Cardiac atrium fibroblast (primary cell): Measurements from ENCODE around the gene NFXL1. TPM values are rescaled to one million over a fixed set of nuclear protein-coding genes. Genes with fewer than 3 reads are reported as not detected.

Experiments used
- total RNA-seq: library from RNA; depleted of rRNA; stranded (reverse); fragments of >200 nt; gene quantifications from 2 replicates; pipeline ENCODE4 v1.2.3, GENCODE V29; 2015

NFXL1 gene
- total RNA-seq = 6.7 and 7.6 TPM in 2 replicates

GRCh38 chr4:47914220-47914925 lies at the start of gene NFXL1:
Gene NFXL1 (minus strand): TSS chr4:47914583. CDS start chr4:47914203, 380 bp downstream.

DNA sequence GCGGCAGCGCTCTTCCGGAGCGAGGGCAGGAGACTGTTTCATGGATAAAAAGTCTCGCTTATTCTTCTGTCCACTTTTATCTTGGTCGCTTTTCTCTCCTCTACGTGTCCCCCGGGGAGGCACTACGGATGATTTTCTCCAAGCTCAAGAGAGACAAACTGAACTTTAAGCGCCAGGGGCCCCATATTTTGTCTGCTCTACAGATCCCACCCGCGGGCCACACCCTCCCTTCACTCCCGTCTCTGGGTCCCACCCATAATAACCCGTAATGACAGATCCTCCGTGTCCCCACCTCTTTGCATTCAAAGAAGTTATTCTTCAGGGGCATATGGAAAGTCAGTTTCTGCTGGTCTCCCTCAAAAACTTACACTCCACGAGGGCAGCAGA lies 76.5 kb downstream of the NFXL1 start, which contains the start of gene CORIN:
CORIN (minus strand) TSS at position 160 of the 387 bp plus-strand sequence; CDS start at position 42, 118 bp downstream.

Other genes starting within 250 kb of the NFXL1 start
- not detected in 2 replicates for gene CORIN, start 76.5 kb downstream of the NFXL1 start, total RNA-seq
- gene CNGA1, start 102.1 kb upstream of the NFXL1 start, total RNA-seq = not detected in 2 replicates
- 0.54 and 1.6 TPM in 2 replicates for gene NIPAL1, start 102.2 kb upstream of the NFXL1 start, total RNA-seq
- gene TXK, start 219.7 kb upstream of the NFXL1 start, total RNA-seq = not detected in 2 replicates